ENCODE results near the gene FANCC.

GRCh38 chr9:95343725-95344287 lies 26.3 kb upstream of the FANCC start:
- TF ChIP-seq CTCF (IDR thresholded peaks at IDR 0.05 in 8 of 11, conservative IDR thresholded peaks at IDR 0.05 in 3 of 11) (no peak), POLR2A (IDR thresholded peaks at IDR 0.05) (no peak), POLR2AphosphoS5 (IDR thresholded peaks at IDR 0.05) (no peak)

All from spleen (tissue), 7 donors.